K562 (cell line): Measurements from ENCODE around the gene TRIM25. TPM values are rescaled to one million over a fixed set of nuclear protein-coding genes. Genes with fewer than 3 reads are reported as not detected.

Experiments
- ATAC-seq: fragments of 200-7000 bp; cut with Tn5 transposase; 3 replicates; pipeline ENCODE4 v1.9.1; 2020; ENCODE audit warnings: moderate library complexity
- BruUV-seq: library from RNA; stranded (reverse); fragments of 400-500 nt; replicated peaks from 2 replicates; lab custom pipeline; 2021; lab: Mats Ljungman, UMichigan
- CTCF ChIA-PET: fragments of 300-600 bp; formaldehyde crosslinking; extraction: SDS; loops from one replicate; lab custom pipeline; 2021; ENCODE audit warnings: low intra/inter-chr PET ratio; lab: Yijun Ruan, JAX
- POLR2A ChIA-PET: fragments of 300-600, 350-650 bp; sonication (Branson Sonifier 250); formaldehyde crosslinking; extraction: SDS; loops from one replicate; lab custom pipeline; 2021; ENCODE audit warnings: antibody characterized with exemption, inconsistent platforms; lab: Yijun Ruan, JAX
- DNase-seq, 4 experiments: peaks; one replicate each; pipeline versions ENCODE4 v3.0.0 to v3.0.0-alpha.2; 2011 to 2018; ENCODE audit warnings: low spot score in 3 of 4, mixed read lengths in 3 of 4; ENCODE audit errors: extremely low read depth in 1 of 4
- FAIRE-seq: peaks from 2 replicates; lab custom pipeline; 2011; peaks lifted over from hg19 to GRCh38; lab: Jason Lieb, UNC
- H2AFZ ChIP-seq: 2 replicates; pipeline ENCODE4 v1.6.0; 2011; ENCODE audit warnings: low read depth, low read length, control low read depth, inconsistent platforms
- H3K27ac ChIP-seq: fragments of 200-600 bp; 3 replicates; pipeline ENCODE4 v1.8.0; 2011; ENCODE audit warnings: low read depth, mild to moderate bottlenecking, control low read depth, inconsistent platforms, low read length, moderate library complexity, mixed read lengths; ENCODE audit errors: extremely low read depth
- H3K27me3 ChIP-seq, 2 experiments: fragments of 300-600 bp in 1 of 2; 2 replicates in 1 of 2; 3 replicates in 1 of 2; pipeline versions ENCODE4 v1.6.0 to v1.8.0; 2011; ENCODE audit warnings: inconsistent platforms in 2 of 2, low read length in 2 of 2, mild to moderate bottlenecking in 1 of 2, mixed read lengths in 1 of 2, moderate library complexity in 1 of 2; ENCODE audit not compliant: control insufficient read depth in 2 of 2, insufficient read depth in 2 of 2
- H3K36me3 ChIP-seq: fragments of 300-600 bp; 3 replicates; pipeline ENCODE4 v1.8.0; 2011; ENCODE audit warnings: mild to moderate bottlenecking, low read length, inconsistent platforms; ENCODE audit not compliant: control insufficient read depth, insufficient read depth
- H3K4me1 ChIP-seq, 2 experiments: fragments of 200-600 bp in 1 of 2; replicated peaks in 1 of 2; 2 replicates in 1 of 2; 3 replicates in 1 of 2; pipeline versions ENCODE4 v1.5.1 to v1.8.0; 2011; ENCODE audit warnings: inconsistent platforms in 2 of 2, low read length in 2 of 2, mild to moderate bottlenecking in 1 of 2, mixed read lengths in 1 of 2, moderate library complexity in 1 of 2; ENCODE audit not compliant: control insufficient read depth in 2 of 2, insufficient read depth in 2 of 2
- H3K4me2 ChIP-seq: 2 replicates; pipeline ENCODE4 v1.6.1; 2011; ENCODE audit warnings: low read length, control low read depth, inconsistent platforms, mixed read lengths; ENCODE audit not compliant: insufficient read depth
- H3K4me3 ChIP-seq: fragments of 200-600 bp; sonication (generic), shearing (Covaris generic); 2 replicates; pipeline ENCODE4 v1.5.1; 2016; ENCODE audit warnings: control low read depth, inconsistent platforms
- H3K79me2 ChIP-seq: fragments of 200-600 bp; 3 replicates; pipeline ENCODE4 v1.8.0; 2011; ENCODE audit warnings: low read length, inconsistent platforms; ENCODE audit not compliant: control insufficient read depth, insufficient read depth
- H3K9ac ChIP-seq, 2 experiments: 2 replicates each; pipeline versions ENCODE4 v1.6.0 to v1.6.1; 2011; ENCODE audit warnings: low read depth in 2 of 2, low read length in 2 of 2, control low read depth in 1 of 2, inconsistent platforms in 1 of 2, mild to moderate bottlenecking in 1 of 2, mixed read lengths in 1 of 2; ENCODE audit not compliant: insufficient read depth in 1 of 2
- H3K9me1 ChIP-seq: one replicate; pipeline ENCODE4 v1.6.0; 2011; ENCODE audit warnings: inconsistent platforms, mild to moderate bottlenecking, low read length, moderate library complexity; ENCODE audit not compliant: control insufficient read depth, insufficient read depth
- H3K9me3 ChIP-seq: replicated peaks from 2 replicates; pipeline ENCODE4 v1.5.1; 2011; ENCODE audit warnings: low read depth, low read length, inconsistent platforms; ENCODE audit not compliant: control insufficient read depth, insufficient read depth
- H4K20me1 ChIP-seq: replicated peaks from 2 replicates; pipeline ENCODE4 v1.6.1; 2011; ENCODE audit warnings: low read length, inconsistent platforms, mixed read lengths; ENCODE audit not compliant: control insufficient read depth, insufficient read depth
- CTBP1 ChIP-seq: fragments of 450-650 bp; IDR thresholded peaks from 2 replicates; pipeline ENCODE4 v1.6.1; 2016; ENCODE audit warnings: borderline replicate concordance
- HDAC8 ChIP-seq: fragments of 450-650 bp; IDR thresholded peaks from 2 replicates; pipeline ENCODE4 v1.6.1; 2016; ENCODE audit warnings: mild to moderate bottlenecking, missing genetic modification characterization, moderate library complexity, missing compliant biosample characterization
- JUND ChIP-seq, 2 experiments: IDR thresholded peaks; 2 replicates in 1 of 2; 3 replicates in 1 of 2; pipeline ENCODE4 v1.6.1; 2011; ENCODE audit warnings: borderline replicate concordance in 2 of 2, low read depth in 2 of 2, low read length in 2 of 2, improper control_type of control experiment in 1 of 2, missing biosample characterization in 1 of 2, missing genetic modification characterization in 1 of 2, missing genetic modification reagents in 1 of 2
- ZBTB33 ChIP-seq: sonication (generic); formaldehyde crosslinking; IDR thresholded peaks from 2 replicates; pipeline ENCODE4 v1.8.1; 2023; ENCODE audit warnings: mild to moderate bottlenecking, missing genetic modification reagents
- ZNF407 ChIP-seq: fragments of 450-650 bp; IDR thresholded peaks from 2 replicates; pipeline ENCODE4 v1.6.1; 2016; ENCODE audit warnings: low read depth
- ZNF507 ChIP-seq: conservative IDR thresholded peaks from 2 replicates; pipeline ENCODE4 v1.6.1; 2017; ENCODE audit warnings: missing genetic modification characterization, missing compliant biosample characterization
- WGBS: fragments of 100-300 bp; shearing (Covaris generic); methylation state at CpG from one replicate; pipeline ENCODE4 v1.1.6; 2016; ENCODE audit warnings: low coverage, mixed read lengths; ENCODE audit not compliant: insufficient coverage; ENCODE audit errors: missing lambda C conversion rate; 5-methylcytosine and 5-hydroxymethylcytosine counted together
- in situ Hi-C: fragments of 300-500 bp; cut with MboI; formaldehyde crosslinking; loops from 4 replicates; pipeline ENCODE4 v1.15.0; 2018; ENCODE audit warnings: inconsistent platforms, mixed read lengths
- intact Hi-C: fragments of 100-400 bp; cut with micrococcal nuclease; formaldehyde crosslinking; loops from 2 replicates; pipeline ENCODE4 v1.14.2; 2022
- polyA plus RNA-seq, 8 experiments: library from polyadenylated mRNA; depleted of rRNA in 4 of 8; stranded (reverse) in 5 of 8; unstranded in 3 of 8; fragments of >200 nt; fragmentation: Nextera tagmentation in 2 of 8; fragmentation: Illumina TruSeq in 1 of 8; extraction: Ambion mirVana in 2 of 8; extraction: Trizol in 1 of 8; gene quantifications; 2 replicates each; pipeline versions ENCODE4 v1.2.1 to v1.2.3, GENCODE V29; 2011 to 2014; ENCODE audit warnings: inconsistent platforms in 1 of 8, missing spikeins in 1 of 8
- total RNA-seq, 7 experiments: library from RNA; depleted of rRNA in 6 of 7; stranded (reverse); fragments of >200 nt in 6 of 7; fragmentation: Illumina TruSeq in 2 of 7; extraction: Trizol in 2 of 7; gene quantifications; 2 replicates each; pipeline versions ENCODE4 v1.2.1 to v1.2.3, GENCODE V29; 2011 to 2021; ENCODE audit warnings: low replicate concordance in 1 of 7

Gene TRIM25
- total and polyA plus RNA-seq, 9 of the 15 experiments (the other 6 are each of a cell fraction or from before 2014, with no cell fraction given): 5.9 to 49.5 (median 24.5) TPM

GRCh38 chr17:56892333-56892732, 21.5 kb downstream of the TRIM25 start:
- in situ Hi-C loops: no loop called here
- intact Hi-C loops: loop anchor here (5.0 kb wide), 1 partner anchor 50 kb away; no protein-coding TSS in a partner anchor
- POLR2A ChIA-PET: interaction anchor here (0.7 to 1.0 kb wide), 2 partner anchors 12 to 21 kb away, joined by 4 read pairs; no protein-coding TSS in a partner anchor
- H3K9me3 ChIP-seq: no peaks in the 10 kb centered on the region
- CTCF ChIA-PET: interaction anchor here (1.6 kb wide), 1 partner anchor 47 kb away, joined by 6 read pairs; no protein-coding TSS in a partner anchor
- WGBS: 82% methylated on average over 1 of the region's 1 CpG
- H3K9me1 ChIP-seq: peaks cover 5% of the 10 kb centered on the region
- H3K36me3 ChIP-seq: peaks cover 82% of the 10 kb centered on the region
- H3K27me3 ChIP-seq: no peaks in the 10 kb centered on the region
- H4K20me1 ChIP-seq: no peaks in the 10 kb centered on the region; the same call in 1 of the 2 replicates
- H2AFZ ChIP-seq: no peak overlapping the region
- no peak overlapping the region for H3K4me3 ChIP-seq
- H3K27ac ChIP-seq: no peak overlapping the region
- H3K4me1 ChIP-seq: no peaks in the 10 kb centered on the region
- BruUV-seq: no TSS peak
- ATAC-seq: no peak
- no peak for FAIRE-seq
- H3K9ac ChIP-seq: no peak overlapping the region
- DNase-seq: no peak
- H3K4me2 ChIP-seq: no peak overlapping the region
- no peaks in the 10 kb centered on the region for H3K79me2 ChIP-seq
- TF ChIP-seq ZNF507 (tag): no peak
- TF ChIP-seq HDAC8: no peak
- no peak for TF ChIP-seq CTBP1
- no peak for TF ChIP-seq ZNF407
- TF ChIP-seq ZBTB33 (CRISPR knock-in tag): no peak
- TF ChIP-seq JUND (IDR thresholded peaks at IDR 0.05; ENCODE audit: borderline replicate concordance, low read depth, low read length): no peak
- TF ChIP-seq JUND (tag; IDR thresholded peaks at IDR 0.05; ENCODE audit: borderline replicate concordance, low read depth, low read length): no peak
